Left ventricle myocardium inferior (tissue), 1 donor: ENCODE results near the gene HOXA4. TPM values are rescaled to one million over a fixed set of nuclear protein-coding genes. Genes with fewer than 3 reads are reported as not detected.

Experiments used
- DNase-seq: peaks from one replicate; pipeline ENCODE4 v3.0.0-alpha.2; 2020
- H3K27ac ChIP-seq: fragments of 200-600 bp; replicated peaks from 2 replicates; pipeline ENCODE4 v1.8.0; 2021
- H3K27me3 ChIP-seq: fragments of 200-600 bp; 2 replicates; pipeline ENCODE4 v1.8.0; 2021; ENCODE audit warnings: low read depth
- H3K36me3 ChIP-seq: fragments of 200-600 bp; 2 replicates; pipeline ENCODE4 v1.8.0; 2021
- H3K4me1 ChIP-seq: fragments of 200-600 bp; 2 replicates; pipeline ENCODE4 v1.8.0; 2021
- H3K4me3 ChIP-seq: fragments of 200-600 bp; 2 replicates; pipeline ENCODE4 v1.8.0; 2021; ENCODE audit warnings: mild to moderate bottlenecking, moderate library complexity
- H3K9me3 ChIP-seq: fragments of 200-600 bp; replicated peaks from 2 replicates; pipeline ENCODE4 v1.8.0; 2021
- CTCF ChIP-seq: fragments of 200-600 bp; IDR thresholded peaks from 2 replicates; pipeline ENCODE4 v1.8.0; 2021; ENCODE audit warnings: antibody characterized with exemption, mild to moderate bottlenecking, borderline replicate concordance
- intact Hi-C: fragments of 100-400 bp; cut with micrococcal nuclease; formaldehyde crosslinking; loops from one replicate; pipeline ENCODE4 v1.11.0; 2022
- microRNA-seq: library from miRNA; unstranded; fragments of <30 nt; microRNA quantifications from one replicate; pipeline ENCODE4 v1.2.0, GENCODE V29; 2020
- total RNA-seq: library from RNA; stranded (reverse); fragmentation: NEBNext Ultra II Directional; extraction: Animal tissue kit (Norgen Biotek cat#: 25700); gene quantifications from one replicate; pipeline ENCODE4 v1.2.1, GENCODE V29; 2021
- donor health status: DM: no; HTN: yes; CAD: no; lungs with severe emphysema.

HOXA4 gene
- total RNA-seq, 1 donor from 2014 or later: not detected

- Histone ChIP-seq H3K36me3 (no peaks in the 10 kb centered on the region), H3K27ac (no peak overlapping the region), H3K4me3 (no peak overlapping the region), H3K4me1 (no peaks in the 10 kb centered on the region), H3K9me3 (no peaks in the 10 kb centered on the region), H3K27me3 (peaks cover 73% of the 10 kb centered on the region)
- DNase-seq: no peak
- no peak for TF ChIP-seq CTCF
- intact Hi-C loops: no loop called here
Observed at GRCh38 chr7:27080844-27081436, 49.6 kb downstream of the HOXA4 start.

GRCh38 chr7:27079234-27079975 is 51.2 kb downstream of the HOXA4 start:
- Histone ChIP-seq H3K4me1 (no peaks in the 10 kb centered on the region), H3K9me3 (peaks cover 12% of the 10 kb centered on the region), H3K4me3 (no peak overlapping the region), H3K27me3 (peaks cover 74% of the 10 kb centered on the region), H3K36me3 (no peaks in the 10 kb centered on the region), H3K27ac (no peak overlapping the region)
- no peak for DNase-seq
- intact Hi-C loops: no loop called here
- no peak for TF ChIP-seq CTCF

- no peak for DNase-seq
- Histone ChIP-seq H3K4me1 (no peaks in the 10 kb centered on the region), H3K27me3 (peaks cover 74% of the 10 kb centered on the region), H3K9me3 (peaks cover 12% of the 10 kb centered on the region), H3K36me3 (no peaks in the 10 kb centered on the region), H3K27ac (no peak overlapping the region), H3K4me3 (no peak overlapping the region)
- intact Hi-C loops: no loop called here
- TF ChIP-seq CTCF: no peak
Observed at GRCh38 chr7:27078616-27079233, 51.8 kb downstream of the HOXA4 start.

Small RNAs within 50 kb of the gene (microRNA-seq; reads per million reads assigned to microRNA genes)
- gene MIR196B: 6.6 reads per million, percentile 19 among the genes with 10 or more reads in this experiment

Other genes with a start within 250 kb of the HOXA4 start
- gene HOXA1, start 34.8 kb downstream of the HOXA4 start, total RNA-seq: not detected
- gene HOXA2, start 28.1 kb downstream of the HOXA4 start, total RNA-seq: not detected
- not detected for gene HOXA5, start 12.9 kb upstream of the HOXA4 start, total RNA-seq
- not detected for gene HOXA6, start 17.0 kb upstream of the HOXA4 start, total RNA-seq
- gene HOXA3, start 21.8 kb upstream of the HOXA4 start, total RNA-seq: not detected
- 0.36 TPM for gene HOXA7, start 25.9 kb upstream of the HOXA4 start, total RNA-seq
- not detected for gene HOXA9, start 34.8 kb upstream of the HOXA4 start, total RNA-seq
- not detected for gene HOXA10, start 43.6 kb upstream of the HOXA4 start, total RNA-seq
- gene HOXA11, start 54.5 kb upstream of the HOXA4 start, total RNA-seq: not detected
- not detected for gene HOXA13, start 69.3 kb upstream of the HOXA4 start, total RNA-seq
- not detected for gene EVX1, start 112.0 kb upstream of the HOXA4 start, total RNA-seq